ENCODE results near the gene MTPN.

MTPN gene

DNA sequence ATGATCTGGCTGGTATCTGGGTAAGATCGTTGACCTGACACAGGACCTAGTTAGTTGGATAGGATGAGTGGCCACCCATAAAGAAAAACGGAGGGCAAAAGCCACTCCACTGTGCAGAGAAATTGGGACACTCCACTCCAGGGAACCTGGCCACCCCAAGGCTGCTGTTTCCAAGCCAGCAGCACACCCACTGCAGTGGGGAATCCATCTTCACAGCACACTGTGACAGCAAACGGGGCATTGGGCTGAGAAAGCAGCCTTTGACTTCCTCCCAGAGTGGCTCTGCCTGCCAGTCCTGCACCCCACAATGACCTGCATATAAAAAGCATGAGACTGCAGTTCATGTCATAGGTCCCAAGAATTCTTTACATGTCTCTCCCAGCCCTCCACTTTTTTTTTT lies 52.9 kb downstream of the MTPN start:
- DNase-seq (ENCODE audit: low spot score), result no peak

DNA sequence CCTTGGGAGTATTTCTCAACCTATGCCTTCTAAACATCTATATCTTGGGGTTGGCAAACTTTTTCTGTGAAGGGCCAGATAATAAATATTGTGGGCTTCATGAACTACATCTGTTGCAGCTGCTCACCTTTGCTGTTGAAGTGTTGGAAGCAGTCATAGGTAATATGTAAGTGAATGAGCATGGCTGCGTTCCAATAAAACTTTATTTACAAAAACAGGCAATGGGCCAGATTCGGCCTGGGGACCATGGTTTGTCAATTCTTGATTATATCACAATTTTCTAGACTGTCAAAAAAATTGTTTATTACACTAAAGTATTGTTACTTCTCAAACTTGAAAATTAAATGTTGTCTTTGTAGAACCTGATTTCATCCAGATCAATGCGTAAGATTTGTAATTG lies 54.9 kb downstream of the MTPN start:
- DNase-seq (ENCODE audit: low spot score), result no peak

DNA sequence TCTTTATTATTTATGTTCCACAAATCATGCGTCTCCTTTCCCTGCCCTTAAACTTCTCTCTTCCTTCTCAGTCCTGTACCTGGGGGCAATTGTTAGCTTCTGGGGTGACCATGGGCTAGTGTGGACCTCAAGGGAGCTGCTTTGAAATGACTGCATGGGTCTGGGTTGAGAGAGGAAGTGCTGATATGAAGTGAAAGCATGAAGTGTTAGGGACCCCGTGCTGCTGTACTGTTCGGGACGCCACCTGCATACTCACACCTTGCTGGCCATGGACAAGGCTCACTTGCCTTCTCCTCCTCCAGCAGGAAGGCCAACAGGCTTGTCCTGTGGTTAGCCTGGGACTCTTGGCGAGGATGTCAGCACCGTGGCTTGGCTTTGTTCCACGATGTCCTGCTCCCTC lies 56.7 kb downstream of the MTPN start:
- DNase-seq (ENCODE audit: low spot score), result no peak

DNA sequence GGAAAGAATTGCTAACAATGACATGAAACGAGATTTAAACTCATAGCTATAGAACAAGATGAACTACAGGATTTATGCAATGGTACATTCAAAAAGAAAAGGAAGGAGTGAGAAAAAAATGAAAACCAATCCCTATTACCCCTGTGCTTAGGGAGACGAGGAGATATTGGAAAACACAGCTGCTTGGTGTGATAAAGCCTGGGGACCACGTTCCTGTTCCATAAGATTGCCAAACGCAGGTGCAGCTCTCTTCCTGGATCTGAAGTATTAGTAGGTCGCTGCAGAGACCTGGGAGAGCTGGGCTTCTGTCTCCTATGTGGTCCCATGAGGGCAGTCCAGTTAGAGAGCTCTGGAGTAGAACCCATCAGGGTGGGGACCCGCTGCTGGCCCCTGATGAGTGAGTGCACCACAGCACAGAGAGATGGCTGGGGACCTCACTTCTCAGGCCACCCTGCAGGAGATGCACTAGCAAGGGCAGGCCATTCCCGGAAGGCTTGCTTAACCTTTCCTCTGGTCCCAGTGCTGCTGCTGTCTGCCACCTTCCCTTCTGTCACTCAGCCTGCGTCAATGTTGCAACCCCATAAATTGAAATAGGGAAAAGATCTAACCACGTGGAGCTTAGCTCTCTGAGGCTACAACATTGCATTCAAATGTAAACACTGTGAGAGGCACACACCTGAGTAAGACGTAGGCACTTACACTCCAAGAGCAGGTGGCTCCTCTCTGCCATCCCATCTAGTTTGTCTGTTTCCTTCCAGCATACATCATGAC lies 57.9 kb downstream of the MTPN start:
- no peak for DNase-seq (ENCODE audit: low spot score)

DNA sequence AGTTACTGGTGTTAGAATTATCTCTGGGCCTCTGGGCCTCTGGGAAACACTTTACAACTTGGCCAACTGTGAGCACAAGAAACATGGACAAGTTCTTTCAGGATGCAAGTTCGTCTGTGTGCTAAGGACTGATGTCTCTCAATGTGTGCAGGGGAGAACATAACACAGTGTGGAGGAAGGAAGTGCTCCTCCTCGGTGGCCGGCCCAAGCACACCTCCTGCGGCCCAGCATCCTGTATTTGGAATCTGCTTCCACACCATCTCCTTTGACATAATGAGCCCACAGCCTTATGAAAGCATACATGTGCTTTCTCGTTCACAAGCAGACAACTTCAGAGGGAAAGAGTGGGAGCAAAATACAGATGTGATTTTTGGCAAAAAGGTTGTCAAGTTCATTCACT lies 59.0 kb downstream of the MTPN start:
- no peak for DNase-seq (ENCODE audit: low spot score)

DNA sequence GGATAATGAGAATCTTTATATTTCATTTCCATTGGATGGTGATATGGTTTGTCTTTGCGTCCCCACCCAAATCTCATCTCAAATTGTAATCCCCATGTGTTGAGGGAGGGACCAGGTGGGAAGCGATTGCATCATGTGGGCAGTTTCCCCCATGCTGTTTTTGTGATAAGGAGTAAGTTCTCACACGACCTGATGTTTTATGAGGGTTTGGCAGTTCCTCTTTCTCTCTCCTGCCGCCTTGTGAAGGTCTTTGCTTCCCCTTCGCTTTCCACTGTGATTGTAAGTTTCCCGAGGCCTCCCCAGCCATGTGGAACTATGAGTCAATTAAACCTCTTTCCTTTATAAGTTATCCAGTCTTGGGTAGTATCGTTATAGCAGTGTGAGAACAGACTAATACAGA lies 59.4 kb downstream of the MTPN start:
- no peak for DNase-seq (ENCODE audit: low spot score)

DNA sequence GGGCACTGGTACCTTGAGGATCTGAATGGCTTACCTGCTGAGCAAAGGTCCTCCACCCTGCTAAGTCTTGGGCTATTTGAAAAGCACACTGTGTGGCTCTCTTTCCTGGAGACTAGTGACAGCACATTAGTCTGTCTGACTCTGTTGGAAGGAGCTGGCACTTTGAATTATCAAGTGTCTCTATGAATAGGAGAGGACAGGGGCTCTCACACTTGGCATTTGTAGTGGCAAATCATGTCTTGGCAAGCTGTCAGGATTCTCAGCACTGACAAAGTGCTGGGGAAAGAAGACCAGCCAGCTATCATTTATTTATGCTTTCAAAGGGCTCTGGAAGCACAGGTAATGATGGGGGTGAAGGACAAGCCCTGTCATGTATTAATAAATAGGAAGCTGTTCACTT lies 62.8 kb downstream of the MTPN start:
- no peak for DNase-seq (ENCODE audit: low spot score)

DNA sequence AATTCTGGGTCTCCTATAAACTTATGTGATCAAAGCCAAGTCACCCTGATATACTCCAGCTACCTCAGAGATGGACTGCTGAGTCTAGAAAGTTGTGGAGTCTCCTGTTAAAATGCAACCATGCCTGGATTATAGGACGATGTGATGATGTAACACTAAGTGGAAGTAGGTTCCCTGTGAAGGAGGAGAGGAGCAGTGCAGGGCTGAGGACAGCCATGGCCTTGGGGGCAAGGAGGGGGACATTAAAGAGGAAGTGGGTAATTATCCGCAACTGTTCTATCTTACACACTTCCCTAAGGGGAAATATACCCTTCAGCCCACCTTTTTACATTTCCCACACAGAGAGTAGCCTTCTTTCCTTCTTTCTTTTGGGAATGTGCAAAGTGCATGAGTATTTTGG lies 63.8 kb downstream of the MTPN start:
- DNase-seq (ENCODE audit: low spot score), result no peak

DNA sequence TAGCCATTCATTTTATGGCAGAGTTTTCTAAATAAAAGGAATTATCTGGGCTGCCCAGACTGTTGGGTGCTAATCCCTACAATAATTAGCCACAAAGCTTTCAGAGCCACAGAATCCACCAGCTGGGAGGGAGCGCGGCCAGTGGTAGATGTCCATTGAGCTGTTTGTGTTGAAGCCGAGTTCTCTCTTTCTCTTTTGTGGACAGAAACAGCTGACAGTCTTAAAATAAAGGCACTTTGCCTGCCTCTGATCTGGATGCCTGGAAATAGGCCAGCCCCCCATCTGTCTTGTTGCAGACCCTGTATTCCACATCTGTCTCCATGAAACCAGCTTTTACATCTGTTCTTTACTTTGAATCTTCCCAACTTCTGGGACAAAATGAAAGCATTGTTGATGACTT lies 66.1 kb downstream of the MTPN start:
- no peak for DNase-seq (ENCODE audit: low spot score)

DNA sequence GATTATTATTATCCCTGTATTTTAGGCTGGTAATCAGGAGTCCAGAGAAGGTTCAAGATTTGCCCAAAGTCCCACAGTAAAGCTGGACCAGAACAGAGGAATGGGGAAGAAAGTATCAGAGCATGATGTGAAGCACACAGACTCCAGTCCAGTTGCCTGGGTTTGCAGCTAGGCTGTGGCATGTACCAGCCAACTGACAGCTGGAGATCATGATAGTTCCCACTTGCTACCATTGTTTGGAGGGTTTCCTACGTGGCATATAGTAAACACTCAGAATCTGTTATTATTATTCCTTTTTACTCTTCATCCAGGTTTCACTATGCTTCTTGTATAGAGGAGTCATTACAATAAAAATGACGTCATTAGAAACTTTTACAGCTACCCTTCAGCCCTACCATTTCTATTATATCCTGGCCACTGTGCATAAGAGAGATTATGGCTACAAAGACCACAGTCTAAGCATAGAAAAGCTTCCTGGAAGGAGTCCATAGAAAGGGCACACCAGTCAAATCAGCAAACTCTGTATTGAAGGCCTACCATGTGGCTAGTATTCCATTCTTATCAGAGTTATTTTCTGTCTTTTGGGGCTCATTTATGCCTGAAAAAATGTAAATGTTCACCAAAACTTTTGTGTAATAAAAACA lies 66.6 kb downstream of the MTPN start:
- DNase-seq (ENCODE audit: low spot score), result no peak

DNA sequence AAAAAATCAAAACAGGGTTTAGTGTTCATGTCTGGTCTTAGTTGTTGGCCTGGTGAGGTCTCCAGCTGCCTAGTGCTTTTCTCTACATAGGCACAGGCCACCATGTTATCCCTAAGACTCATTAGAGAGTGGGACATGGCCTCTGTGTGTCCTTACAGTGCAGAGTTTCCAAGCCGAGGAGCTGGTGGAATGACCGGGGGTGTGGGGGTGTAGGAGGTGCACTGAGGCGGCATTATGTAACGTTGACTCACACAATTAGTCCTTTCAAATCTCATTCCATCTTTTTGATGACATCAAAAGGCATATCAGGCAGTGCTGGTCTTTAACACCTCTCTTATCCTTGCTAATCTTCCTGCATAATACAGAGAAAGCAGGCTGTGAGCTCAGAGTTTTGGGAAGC lies 71.3 kb downstream of the MTPN start:
- DNase-seq (ENCODE audit: low spot score), result no peak

DNA sequence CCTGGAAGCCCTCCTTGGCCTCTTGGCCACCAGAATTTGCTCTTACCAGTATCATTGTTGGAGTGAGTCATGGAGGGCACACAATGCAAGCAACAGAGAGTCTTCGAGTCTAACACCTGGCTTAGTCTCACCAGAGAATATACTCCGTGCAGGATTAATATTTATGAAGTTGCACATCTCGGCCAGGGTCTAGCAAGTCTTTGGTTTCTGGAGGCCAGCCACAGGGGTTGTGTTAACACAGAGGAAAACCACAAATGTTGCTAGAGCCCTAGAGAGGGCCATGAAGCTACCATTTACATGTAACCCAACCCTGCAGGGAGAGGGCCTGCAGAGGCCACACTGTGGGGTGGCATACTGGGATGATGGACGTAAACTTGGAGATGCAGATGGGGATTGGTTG lies 71.8 kb downstream of the MTPN start:
- no peak for DNase-seq (ENCODE audit: low spot score)

DNA sequence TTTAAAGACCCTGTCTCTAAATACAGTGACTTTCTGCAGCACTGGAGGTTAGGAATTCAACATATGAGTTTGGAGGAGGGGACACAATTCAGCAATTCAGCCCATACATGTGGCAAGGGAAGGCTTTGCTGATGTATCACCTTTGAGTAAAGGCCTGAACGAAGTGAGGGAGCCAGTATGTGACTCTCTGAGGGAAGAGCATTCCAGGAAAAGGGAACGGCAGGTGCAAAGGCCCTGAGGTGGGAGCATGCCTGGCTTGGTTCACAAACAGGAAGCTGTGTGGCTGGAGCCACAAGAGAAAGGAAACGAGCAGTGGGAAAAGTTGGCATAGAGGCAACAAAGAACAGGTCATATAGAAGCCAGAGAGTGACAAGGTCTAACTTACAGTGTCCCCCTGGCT lies 72.9 kb downstream of the MTPN start:
- no peak for DNase-seq (ENCODE audit: low spot score)

DNA sequence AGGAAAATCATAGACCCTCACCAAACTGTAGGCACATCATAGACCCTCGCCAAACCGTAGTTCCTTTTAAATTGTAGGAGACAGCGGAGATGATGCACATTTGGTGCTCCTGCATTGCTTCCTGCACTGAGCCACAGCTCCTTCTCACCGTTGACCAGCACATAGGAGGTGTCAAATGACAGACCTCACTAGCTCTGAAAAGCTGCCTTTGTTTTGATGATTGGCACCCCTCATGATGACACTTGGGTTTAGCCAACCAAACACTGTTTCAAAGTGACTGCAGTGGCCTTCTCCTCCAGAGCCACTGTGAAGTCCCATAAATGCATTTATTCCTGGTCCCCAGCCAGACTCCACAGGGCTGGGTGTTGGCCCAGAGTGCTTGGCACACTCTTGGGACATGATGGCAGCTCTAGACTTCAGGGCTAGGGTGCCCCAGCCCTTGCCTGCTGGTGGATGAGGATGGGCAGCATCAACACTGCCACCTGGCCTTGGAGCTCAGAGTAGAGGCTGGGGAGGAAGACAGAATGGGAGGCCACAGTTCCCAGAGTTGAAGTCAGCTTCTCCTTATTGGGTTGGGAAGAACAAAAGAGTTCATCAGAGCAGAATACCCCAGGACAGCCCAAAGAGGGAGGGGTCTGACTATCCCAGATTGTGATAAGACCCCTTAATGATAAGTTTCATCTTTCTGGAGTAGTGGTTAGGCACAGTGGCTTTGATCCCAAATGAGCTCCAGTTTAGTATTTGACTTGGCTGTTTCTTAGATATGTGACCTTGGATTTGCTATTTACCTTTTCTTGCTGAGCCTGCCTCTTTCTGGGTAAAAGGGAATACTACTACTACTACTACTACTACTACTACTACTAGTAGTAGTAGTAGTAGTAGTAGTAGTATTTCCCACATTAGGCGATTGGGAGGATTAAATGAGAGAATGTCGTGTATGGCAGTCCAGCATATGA lies 75.3 kb downstream of the MTPN start:
- no peak for DNase-seq (ENCODE audit: low spot score)

DNA sequence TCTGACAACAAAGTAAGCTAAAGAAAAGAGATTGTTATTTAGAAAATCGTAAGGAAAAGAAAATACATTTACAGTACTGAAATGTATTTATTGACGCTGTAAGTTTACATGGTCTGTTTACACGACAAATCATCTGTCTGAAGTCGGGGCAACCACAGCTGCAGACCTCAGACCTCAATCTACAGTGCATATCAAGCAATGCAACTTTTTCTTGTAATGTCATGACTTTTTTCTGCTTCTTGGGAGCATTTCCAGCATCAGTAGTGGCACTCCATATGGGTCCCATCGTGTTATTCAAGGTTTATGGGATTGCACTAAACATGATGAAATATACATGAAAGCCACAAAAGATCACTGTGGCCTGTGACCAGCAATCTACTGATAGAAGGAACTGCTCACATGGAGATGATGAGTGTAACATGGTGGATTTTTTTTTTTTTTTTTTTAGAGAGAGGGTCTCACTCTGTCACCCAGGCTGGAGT lies 77.1 kb downstream of the MTPN start:
- DNase-seq (ENCODE audit: low spot score), result no peak

DNA sequence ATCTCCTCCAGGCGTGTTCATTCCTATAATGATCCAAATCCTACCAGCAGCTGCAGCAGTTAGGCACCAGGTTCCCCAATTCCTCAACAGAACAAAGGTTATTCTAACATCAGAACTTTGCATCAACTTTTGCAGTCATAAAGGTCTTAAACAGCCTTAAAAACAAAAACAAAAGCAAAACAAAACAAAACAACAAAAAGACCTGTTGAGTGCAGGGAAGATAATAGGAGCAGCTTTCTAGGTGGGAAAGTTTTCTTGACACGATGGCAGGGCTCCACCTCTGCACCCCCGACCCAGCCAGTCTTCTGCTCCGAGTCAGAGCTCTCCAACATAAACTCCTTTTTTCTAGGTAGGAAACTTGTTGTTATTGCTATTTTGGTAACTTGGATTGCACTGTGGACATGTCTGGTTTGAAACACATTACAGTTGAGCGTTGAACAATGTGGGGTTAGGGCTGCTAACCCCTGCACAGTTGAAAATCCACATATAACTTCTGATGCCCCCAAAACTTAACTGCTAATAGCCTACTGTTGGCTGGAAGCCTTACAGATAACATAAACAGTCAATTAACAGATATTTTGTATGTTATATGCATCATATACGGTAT lies 77.6 kb downstream of the MTPN start:
- DNase-seq (ENCODE audit: low spot score), result no peak

DNA sequence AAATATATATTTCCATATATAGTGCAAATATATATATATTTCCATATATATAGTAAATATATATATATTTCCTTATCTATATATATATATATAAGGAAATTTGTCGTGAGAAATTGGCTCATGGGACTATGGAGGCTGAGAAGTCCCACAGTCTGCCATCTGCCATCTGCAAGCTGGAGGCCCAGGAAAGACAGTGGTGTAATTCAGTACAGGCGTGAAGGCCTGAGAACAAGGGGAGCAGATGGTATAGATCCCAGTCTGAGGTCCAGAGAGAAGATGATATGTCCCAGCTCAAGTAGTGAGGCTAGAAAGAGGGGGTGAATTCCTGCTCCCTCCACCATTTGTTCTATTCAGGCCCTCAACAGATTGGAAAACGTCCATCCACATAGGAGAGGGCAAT lies 78.9 kb downstream of the MTPN start:
- no peak for DNase-seq (ENCODE audit: low spot score)

DNA sequence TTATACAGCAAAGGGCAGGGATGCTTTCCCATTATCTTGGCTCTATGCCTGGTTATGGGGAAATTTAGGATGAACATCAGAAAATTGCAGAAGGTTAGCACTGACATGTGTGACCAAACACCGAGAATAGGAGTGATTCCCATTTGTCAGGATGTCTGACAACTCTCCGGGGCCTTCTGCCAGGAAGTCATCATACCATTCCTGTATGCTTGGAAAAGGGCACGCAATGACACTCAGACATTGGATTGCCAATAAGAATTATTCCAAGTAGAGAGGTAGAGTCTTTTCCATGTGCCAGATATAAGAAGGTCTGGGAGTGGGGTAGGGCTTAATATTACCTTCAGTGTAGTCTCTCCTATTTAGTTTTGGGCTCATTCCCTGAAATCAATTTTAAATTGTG lies 82.3 kb downstream of the MTPN start:
- no peak for DNase-seq (ENCODE audit: low spot score)

DNA sequence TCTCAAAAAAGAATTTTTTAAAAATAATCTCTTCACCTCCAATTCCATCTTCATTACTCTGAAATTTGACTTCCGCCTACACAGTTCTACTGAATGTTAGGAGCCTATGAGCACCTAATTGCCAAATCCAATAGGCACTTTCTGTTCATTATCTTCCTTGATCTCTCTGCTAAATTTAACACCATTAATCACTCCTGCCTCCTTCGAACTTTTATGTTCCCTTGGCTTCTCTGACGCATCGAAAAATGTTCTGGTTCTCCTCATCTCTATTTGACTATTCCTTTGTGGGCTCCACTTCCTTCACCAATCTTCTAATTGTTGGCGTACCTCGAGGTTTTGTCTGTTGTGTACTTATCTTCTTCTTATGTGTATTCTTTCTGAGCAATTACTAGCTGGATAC lies 87.3 kb downstream of the MTPN start:
- DNase-seq (ENCODE audit: low spot score), result no peak

DNA sequence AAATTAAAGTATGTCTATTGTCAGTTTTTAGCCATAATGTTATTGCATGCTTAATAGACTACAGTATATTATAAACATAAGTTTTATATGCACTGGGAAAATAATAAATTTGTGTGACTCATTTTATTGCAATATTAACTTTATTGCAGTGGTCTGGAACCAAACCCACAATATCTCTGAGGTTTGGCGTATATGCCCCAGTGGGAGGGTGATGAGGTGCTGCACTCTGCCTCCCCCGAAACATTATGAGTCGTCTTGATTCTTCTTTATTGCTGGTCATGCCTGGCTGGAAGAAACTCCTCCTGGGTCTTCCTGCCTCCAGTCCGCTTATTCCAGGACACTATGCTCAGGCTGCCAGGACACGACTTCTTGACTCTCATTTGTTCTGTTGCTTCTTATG lies 88.4 kb downstream of the MTPN start:
- DNase-seq (ENCODE audit: low spot score), result no peak

DNA sequence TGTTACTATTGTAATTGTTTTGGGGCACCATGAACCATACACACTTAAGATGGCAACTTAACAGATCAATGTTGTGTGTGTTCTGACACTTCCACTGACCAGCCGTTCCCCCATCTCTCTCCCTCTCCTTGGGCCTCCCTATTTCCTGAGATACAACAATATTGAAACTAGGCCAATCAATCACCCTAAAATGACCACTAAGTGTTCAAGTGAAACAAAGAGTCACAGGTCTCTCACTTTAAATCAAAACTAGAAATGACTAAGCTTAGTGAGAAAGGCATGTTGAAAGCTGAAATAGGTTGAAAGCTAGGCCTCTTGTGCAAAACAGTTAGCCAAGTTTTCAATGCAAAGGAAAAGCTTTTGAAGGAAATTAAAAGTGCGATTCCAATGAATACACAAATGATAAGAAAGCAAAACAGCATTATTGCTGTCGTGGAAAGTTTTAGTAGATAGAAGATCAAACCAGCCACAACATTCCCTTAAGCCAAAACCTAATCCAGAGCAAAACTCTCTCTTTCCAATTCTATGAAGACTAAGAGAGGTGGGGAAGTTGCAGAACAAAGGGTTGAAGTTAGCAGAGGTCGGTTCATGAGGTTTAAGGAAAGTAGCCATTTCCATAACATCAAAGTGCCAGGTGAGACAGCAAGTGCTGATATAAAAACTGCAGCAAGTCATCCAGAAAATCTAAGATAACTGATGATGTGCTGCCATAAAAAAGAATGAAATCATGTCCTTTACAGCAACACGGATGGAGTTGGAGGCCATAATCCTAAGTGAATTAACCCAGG lies 90.6 kb downstream of the MTPN start:
- no peak for DNase-seq (ENCODE audit: low spot score)

Measured in hematopoietic multipotent progenitor cell treated with erythropoietin and hydrocortisone succinate and interleukin-3 and kit ligand, for 17 days (in vitro differentiated cells).